Measurements from ENCODE around the gene CYP20A1.
"Not testable (repeated sequence)": the region's sequence is repeated elsewhere in the genome, so short reads cannot be mapped to it uniquely, and the experiment has no call there.

Gene CYP20A1, protein sequence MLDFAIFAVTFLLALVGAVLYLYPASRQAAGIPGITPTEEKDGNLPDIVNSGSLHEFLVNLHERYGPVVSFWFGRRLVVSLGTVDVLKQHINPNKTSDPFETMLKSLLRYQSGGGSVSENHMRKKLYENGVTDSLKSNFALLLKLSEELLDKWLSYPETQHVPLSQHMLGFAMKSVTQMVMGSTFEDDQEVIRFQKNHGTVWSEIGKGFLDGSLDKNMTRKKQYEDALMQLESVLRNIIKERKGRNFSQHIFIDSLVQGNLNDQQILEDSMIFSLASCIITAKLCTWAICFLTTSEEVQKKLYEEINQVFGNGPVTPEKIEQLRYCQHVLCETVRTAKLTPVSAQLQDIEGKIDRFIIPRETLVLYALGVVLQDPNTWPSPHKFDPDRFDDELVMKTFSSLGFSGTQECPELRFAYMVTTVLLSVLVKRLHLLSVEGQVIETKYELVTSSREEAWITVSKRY

DNA sequence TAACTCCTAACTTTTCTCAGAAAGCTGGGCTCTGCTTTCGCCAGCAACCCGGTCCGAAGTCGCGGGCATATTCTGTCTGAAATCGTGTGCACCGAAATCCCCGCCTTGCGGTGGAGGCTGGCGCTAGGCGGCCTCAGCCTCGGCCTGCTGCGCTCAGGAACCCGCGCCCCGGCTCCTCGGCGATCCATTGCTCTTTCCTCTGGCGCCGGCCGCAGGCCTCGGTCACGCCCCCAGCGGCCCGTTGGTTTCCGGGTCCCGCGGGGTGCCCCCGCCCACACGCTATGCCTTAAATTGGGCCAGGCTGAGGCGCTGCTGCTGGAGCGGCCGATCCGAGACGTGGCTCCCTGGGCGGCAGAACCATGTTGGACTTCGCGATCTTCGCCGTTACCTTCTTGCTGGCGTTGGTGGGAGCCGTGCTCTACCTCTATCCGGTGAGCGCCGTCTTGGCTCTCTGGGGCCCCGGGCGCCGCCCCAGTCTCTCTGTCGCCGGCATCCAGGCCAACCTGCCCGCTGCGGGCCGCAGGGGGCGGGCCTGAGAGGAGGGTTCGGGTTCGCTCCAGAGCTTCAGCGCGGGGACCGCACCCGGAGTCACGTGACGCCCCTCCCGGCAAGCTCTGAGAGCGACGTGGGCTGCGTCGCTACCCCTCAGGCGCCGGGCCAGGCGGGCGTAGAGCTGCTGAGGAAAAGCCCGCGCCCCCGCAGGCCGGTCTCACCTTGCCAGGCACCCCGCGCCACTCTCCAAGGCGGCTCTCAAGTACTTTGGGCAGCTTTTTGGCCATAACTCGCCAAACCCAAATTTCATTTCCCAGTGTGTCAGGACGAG is at the start of gene CYP20A1:
CYP20A1 (plus strand) TSS at position 315 of the 823 bp plus-strand sequence; CDS start at position 360, 45 bp downstream.
- FAIRE-seq, result peak; percentile 73

DNA sequence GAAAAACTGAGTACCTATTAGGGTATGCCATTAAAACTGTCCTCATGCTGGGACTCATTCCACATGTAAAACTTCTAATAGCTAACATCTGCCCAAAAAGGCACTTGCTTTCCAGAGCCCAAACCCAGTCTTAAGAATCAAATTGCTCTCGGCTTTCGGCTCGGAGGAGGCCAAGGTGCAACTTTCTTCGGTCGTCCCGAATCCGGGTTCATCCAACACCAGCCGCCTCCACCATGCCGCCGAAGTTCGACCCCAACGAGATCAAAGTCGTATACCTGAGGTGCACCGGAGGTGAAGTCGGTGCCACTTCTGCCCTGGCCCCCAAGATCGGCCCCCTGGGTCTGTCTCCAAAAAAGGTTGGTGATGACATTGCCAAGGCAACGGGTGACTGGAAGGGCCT is 48.3 kb upstream of the CYP20A1 start:
- FAIRE-seq, result not testable (repeated sequence)

DNA sequence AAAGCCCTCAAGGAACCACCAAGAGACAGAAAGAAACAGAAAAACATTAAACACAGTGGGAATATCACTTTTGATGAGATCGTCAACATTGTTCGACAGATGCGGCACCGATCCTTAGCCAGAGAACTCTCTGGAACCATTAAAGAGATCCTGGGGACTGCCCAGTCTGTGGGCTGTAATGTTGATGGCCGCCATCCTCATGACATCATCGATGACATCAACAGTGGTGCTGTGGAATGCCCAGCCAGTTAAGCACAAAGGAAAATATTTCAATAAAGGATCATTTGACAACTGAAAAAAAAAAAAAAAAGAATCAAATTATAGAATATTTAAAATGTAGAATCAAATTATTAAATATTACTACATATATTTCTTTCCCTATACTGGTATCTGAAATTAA is 47.8 kb upstream of the CYP20A1 start:
- not testable (repeated sequence) for FAIRE-seq

DNA sequence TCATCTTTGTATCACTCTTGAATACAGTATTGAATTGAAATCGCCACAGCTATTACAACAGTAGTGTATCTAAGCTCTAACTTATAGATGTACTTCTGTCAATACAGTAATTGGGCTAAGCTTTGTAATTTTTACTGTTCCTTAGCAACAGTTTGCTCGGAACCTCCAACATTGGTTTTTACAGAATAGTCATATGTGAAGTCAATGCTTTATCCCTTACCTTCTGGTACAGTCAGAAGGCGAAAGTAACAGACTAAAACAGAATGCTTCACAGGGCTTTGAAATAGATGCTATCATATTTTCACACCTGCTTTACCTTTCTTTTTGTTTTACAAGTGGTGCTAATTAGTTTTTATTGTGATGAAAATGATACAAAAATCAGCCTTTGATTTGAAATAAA is 46.9 kb upstream of the CYP20A1 start:
- no peak for FAIRE-seq

DNA sequence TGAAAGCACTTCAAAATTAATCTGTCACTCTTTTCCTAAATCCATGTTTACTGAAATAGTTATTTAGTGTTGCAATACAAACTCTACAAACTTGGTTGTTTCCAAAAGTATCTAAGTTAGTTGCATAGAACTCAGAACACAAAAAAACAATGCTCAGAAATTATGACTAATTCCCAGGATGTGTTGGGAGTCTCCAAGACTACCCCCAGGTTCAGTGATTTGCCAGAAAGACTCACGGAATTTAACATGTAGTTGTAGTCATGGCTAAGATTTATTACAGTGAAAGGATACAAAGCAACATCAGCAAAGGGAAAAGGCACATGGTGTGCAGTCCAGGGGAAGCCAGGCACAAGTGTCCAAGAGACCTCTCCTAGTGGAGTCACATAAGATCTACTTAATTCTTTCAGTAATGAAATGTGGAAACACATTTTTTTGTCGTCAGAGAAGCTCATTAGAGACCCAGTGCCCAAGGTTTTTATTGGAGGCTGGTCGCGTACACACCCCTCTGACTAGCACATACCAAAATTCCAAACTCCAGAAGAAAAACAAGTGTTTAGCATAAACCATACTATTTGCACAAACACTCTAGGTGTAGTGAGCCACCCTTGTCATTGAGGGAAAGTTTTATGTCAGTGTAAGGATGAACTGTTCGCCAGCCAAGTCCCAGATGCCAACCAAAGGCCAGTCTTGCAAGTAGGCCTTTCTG is 43.3 kb upstream of the CYP20A1 start:
- no peak for FAIRE-seq

DNA sequence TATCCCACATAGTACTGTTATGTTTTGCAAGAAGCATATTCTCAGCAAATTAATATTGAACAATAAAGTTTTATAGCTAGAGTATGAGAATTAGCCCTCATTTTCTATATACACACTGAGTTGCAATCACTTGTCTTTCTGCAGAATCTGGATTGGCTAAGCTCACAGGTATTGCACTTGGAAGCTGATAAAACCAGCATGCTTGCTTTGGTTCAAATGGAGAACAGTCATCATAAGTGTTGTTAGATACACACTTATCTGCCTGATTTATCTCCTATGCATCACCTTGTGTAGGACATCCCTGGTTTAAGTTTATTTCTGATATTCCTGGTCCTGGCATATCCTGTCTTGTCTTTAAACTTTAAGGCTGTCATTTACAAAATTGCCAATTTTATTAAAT is 38.0 kb upstream of the CYP20A1 start:
- FAIRE-seq, result no peak

DNA sequence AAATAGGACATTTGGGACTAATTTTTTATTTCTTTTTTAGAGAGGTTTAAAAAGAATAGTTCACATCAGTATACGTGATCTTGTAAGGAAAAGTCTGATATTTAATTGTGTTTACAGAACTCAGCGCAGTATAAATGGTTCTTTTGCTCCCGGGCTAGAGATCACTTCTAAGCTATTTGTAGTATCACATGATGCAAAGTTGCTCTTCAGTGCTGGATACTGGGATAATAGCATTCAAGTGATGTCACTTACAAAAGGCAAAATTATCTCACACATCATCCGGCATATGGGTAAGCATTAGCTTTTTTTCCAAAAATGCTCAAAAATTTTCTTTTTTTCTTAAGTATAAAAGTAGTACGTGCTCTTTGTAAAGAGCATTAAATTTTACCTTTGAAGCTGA is 37.4 kb upstream of the CYP20A1 start:
- FAIRE-seq, result peak; percentile 37

DNA sequence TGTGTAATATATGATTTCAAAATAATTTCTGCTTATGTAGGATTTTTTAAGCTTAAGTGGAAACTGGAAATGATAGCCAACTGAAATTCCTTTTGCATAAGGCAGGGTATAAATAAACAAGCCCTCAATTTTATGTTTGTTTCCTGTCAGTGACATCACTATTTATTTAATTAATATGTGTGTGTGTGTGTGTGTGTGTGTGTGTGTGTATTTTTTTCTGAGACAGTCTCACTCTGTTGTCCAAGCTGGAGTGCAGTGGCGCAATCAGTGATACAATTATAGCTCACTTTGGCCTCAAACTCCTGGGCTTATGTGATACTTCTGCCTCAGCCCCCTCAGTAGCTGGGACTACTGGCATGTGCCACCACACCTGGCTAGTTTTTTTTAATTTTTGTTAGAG is 29.3 kb upstream of the CYP20A1 start:
- no peak for FAIRE-seq

DNA sequence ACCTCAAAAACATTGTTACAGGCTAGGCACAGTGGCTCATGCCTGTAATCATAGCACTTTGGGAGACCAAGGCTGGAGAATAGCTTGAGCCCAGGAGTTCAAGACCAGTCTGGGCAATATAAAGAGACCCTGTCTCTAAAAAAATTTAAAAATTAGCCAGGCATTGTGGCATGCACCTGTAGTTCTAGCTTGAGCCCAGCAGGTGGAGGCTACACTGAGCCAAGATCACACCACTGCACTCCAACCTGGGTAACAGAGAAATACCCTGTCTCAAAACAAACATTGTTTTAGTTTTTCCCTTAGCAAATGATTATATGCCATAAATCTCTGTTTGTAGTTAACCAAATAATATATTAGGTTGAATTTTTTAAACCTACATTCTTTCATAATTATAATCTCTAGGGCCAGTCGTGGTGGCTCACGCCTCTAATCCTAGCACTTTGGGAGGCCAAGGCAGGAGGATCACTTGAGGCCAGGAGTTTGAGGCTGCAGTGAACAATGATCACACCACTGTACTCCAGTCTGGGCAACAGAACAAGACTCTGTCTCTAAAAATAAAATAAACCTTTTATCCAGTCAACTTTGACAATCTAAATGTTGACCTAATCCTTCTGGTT is 13.3 kb upstream of the CYP20A1 start:
- FAIRE-seq, result peak; percentile 88

DNA sequence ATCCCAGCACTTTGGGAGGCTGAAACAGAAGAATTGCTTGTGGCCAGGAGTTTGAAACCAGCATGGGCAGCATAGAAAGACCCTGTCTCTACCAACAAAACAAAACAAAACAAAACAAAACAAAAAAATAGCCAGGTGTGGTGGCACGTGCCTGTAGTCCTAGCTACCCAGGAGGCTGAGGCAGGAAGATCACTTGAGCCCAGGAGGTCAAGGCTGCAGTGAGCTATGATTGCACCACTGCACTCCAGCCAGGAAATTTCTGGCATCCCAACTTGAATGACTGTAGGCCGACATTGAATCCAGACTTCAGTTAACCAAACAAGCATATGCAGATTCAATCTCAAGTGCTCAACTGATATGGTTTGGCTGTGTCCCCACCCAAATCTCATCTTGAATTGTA is 9.1 kb upstream of the CYP20A1 start:
- FAIRE-seq, result not testable (repeated sequence)

DNA sequence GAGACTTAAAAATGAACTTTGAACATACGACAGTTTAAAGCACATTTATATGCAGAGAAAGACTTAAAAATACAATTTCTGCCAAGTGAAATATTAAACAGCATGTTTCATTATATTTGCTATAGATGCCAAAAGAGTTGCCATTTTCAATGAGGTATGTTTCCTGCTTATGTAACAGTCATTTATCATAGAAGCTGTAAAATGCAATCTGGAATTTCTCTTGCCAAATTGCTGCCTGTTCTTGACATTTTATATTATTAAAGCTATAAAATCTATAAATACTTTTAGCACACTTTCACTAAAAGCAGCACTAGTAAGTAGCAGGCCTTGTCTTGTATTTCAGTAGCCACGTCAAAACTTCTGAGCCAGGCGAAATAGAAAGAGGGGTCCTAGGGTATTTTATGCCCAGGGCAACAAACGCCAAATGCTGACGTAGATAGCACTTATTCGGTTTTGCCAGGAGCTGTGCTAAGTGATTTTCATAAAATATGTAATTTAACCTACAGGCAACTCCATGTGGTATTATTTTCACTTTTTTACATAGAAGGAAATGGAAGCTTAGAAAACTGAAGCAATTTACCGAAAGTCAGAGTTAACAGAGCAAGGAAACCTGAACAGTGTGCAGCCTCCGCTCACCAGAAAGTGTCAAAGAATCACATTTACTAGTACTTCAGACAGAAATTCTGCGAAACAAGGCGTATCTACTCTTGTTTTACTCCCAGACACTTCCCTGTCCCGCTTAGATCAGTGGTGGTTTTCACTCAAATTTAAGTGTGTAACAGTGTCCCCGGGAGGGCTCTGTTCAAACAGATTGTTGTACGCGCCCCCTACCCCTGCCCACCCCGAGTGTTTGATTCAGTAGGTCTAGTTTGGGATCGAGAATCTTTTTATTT is 1.2 kb upstream of the CYP20A1 start:
- FAIRE-seq, result no peak

DNA sequence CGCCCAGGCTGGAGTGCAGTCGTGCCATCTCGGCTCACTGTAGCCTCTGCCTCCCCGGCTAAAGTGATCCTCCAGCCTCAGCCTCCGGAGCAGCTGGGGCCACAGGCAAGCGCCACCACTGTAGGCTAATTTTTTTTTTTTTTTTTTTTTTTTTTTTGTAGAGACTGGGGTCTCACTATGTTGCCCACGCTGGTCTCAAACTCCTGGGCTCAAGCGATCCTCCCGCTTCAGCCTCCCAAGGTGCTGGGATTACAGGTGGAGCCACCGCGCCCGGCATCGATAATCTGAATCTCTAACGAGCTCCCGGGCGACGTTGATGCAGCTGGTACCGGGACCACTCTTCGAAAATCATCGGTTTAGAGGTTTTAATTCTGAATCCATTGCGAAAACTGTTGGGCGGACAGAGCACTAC is 520 bp upstream of the CYP20A1 start:
- no peak for FAIRE-seq

DNA sequence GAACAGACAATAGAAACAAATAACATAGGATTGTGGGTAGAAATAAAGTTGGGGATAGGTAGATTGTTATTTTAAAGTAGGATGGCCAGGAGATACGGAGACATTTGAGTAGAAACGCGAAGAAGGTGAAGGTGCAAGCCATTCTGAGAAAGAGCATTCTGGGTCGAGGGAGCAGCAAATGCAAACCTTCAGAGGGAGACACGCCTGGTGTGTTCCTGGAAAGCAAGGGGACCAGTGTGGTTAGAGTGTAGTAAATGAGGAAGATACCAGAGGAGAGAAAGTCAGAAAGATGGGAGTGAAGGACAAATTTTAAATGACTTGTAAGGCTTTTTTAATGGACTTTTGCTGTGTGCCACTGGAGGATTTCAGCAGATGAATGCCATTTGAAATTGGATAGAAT is 1.7 kb downstream of the CYP20A1 start:
- no peak for FAIRE-seq

DNA sequence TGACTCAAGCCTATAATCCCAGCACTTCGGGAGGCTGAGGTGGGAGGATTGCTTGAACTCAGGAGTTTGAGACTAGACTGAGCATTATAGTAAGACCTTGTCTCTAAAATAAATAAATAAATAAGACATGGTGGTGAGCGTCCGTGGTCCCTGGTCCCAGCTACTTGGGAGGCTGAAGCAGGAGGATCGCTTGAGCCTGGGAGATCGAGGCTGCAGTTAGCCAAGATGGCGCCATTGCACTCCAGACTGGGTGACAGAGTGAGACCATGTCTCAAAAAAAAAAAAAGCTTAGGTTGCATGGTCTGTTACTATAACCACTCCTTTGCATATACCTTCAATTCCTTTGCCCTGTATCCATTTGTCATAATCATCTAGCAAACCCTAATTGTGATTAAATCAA is 3.7 kb downstream of the CYP20A1 start:
- FAIRE-seq, result no peak

DNA sequence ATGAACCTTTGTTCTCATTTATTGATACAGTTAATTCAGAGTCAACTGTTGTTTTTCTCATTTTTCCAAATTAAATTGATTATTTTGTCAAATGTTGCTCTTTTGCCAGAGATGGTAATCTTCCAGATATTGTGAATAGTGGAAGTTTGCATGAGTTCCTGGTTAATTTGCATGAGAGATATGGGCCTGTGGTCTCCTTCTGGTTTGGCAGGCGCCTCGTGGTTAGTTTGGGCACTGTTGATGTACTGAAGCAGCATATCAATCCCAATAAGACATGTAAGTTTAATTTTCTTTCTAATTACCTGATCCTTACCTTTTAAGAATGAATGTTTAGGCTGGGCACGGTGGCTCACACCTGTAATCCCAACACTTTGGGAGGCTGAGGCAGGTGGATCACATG is 7.8 kb downstream of the CYP20A1 start:
- FAIRE-seq, result no peak

DNA sequence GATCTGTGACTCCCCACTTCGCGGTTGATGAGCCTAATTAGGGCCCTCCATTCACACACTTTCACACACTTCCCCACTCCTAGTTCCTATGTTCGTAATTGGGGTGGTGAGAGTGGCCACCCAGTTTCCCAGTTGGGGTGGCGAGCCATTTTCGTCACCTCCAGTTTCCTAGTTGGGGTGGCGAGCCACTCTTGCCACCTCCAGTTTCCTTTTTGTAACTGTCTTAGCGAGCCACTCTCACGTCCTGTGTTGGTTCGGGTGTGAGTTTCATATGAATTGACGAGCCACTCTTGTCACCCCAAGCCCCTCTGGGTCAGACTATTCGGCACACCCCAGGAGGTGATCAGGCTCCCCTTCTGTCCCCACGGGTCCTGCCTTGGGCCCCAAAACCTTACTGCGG is 14.0 kb downstream of the CYP20A1 start:
- FAIRE-seq, result no peak

DNA sequence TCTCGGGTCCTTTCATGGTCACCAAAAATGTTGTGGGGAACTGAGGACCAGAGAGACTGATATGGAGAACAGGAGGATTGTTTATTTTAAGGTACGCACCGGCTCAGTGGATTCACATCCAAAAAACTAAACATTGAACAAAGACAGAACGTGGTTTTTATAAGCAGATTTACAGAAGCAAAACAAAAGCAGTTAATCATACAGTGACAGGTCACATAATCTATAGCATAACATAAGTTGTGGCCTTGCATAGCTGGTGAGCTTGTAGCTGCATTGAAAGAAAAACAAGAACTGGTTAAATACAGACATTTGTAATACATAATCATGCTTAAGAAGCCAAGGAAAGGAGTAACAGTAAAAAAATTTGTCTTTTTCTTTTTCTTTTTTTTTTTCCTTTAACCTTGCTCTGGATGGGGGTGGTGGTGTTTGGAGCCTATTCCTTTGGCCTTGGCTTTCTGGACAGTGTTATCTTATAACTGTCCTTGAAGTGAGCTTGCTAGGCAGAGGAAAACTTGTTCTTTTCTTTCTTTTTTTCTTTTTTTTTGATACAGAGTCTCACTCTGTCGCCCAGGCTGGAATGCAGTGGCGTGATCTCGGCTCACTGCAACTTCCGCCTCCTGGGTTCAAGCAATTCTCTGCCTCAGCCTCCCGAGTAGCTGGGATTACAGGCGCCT is 14.7 kb downstream of the CYP20A1 start:
- not testable (repeated sequence) for FAIRE-seq

DNA sequence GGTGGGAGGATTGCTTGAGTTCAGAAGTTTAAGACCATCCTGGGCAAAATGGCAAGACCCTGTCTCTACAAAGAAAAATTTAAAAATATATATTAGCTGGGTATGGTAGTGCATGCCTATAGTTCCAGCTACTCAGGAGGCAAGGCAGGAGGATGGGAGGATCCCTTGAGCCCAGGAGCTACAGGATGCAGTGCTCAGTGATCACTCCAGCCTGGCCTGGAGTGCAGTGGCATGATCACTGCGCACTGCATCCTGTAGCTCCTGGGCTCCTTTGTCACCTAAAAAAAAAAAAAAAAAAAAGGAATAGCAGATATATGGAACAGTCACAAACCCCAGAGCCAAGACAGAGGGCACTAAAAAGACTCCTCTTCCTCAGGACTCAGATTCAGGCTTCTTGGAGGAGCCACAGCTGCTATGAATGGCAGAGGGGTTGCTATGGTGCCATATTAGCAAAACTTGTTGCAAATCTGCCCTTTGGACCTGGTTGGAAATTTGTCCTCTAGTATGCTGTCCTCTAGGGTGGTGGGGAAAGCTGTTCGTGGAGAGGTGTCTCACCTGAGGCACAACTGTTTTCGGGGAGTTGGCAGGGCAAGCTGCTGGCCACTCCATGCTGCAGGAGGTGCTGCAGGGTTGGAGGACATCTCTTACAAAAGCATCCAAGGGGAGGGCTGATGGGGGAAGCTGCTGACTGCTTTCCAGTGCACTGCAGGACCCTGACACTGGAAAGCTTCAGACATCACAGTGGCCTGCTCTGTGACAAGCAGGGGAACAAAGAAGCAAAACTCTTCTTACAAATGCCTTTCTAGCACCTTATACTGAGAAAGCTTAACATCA is 22.7 kb downstream of the CYP20A1 start:
- FAIRE-seq, result no peak

DNA sequence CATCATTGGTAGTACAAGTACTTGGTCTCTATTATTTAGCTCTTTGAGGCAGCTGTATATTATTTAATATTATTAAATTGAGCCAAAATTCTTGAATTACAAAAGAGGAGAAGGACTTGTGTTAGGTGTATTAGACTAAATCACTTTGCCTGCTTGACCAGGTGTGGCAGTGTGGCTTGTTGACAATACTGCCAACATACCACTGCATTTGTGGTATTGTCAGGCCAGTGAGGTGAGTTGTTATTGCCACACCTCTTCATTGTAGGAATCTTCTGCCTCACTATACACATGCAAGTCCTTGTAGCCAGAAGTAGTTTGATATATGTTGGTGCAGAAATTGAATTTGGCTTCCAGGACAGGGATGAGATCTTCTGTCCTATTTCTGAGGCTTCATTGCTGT is 40.5 kb downstream of the CYP20A1 start:
- no peak for FAIRE-seq

DNA sequence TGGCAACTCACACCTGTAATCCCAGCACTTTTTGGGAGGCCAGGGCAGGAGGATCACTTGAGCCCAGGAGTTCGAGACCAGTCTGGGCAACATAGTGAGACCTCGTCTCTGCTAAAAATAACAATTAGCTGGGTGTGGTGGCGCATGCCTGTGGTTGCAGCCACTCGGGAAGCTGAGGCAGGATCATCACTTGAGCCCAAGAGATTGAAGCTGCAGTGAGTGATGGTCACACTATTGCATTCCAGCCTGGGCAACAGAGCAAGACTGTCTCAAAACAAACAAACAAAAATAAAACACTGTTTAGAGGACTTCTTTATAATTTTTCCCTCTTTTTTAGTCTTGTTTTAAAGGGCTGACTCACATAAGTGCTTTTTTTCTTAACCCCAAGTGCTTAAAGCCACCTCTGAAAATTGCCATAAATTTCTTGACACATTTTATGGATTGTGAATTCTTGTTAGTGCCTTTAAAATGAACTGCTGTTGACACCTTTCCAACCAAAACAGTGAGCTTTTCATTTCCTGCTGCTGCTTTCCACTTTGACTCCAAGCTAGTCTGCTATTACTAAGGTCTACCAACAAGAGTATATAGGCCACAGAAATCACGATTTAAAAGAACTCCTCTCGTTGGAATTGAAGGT is 41.7 kb downstream of the CYP20A1 start:
- FAIRE-seq, result no peak
